Stimulated activated CD4-positive, alpha-beta T cell treated with anti-CD3 and anti-CD28 coated beads, Interleukin-2, amount 100 ng/mL, for 48 hours (primary cell): ENCODE measurements around the gene RAD54L.
"Not testable (repeated sequence)": the region's sequence is repeated elsewhere in the genome, so short reads cannot be mapped to it uniquely, and the experiment has no call there.

Source experiments
- DNase-seq, 2 donors: peaks; one replicate each; pipeline ENCODE4 v3.0.0-alpha.2; 2020

RAD54L gene

DNA sequence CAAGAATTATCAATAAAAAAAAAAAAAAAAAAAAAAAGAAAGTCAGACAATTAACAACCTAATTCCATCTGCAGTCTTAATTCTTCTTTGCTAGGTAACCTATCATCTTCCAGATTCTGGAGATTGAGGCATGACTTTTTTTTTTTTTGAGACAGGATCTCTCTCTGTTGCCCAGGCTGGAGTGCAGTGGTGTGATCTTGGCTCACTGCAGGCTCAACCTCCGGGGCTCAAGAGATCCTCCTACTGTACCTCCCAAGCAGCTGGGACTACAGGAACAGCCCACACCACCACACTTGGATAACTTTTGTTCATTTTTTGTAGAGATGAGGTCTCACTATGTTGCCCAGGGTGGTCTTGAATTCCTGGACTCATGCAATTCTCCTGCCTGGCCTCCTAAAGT is 4.6 kb upstream of the RAD54L start:
- no peak for DNase-seq

DNA sequence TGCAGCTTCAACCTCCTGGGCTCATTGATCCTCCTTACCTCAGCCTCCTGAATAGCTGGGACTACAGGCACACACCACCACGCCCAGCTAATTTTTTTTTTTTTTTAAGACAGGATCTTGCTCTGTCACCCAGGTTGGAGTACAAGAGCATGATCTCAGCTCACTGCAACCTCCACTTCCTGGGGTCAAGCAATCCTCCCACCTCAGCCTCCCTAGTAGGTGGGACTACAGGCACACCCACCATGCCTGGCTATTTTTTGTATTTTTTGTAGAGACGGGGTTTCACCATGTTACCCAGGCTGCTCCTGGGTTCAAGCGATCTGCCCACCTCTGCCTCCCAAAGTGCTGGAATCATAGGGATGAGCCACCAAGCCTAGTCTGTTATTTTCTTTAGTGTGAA is 3.7 kb upstream of the RAD54L start:
- not testable (repeated sequence) for DNase-seq

DNA sequence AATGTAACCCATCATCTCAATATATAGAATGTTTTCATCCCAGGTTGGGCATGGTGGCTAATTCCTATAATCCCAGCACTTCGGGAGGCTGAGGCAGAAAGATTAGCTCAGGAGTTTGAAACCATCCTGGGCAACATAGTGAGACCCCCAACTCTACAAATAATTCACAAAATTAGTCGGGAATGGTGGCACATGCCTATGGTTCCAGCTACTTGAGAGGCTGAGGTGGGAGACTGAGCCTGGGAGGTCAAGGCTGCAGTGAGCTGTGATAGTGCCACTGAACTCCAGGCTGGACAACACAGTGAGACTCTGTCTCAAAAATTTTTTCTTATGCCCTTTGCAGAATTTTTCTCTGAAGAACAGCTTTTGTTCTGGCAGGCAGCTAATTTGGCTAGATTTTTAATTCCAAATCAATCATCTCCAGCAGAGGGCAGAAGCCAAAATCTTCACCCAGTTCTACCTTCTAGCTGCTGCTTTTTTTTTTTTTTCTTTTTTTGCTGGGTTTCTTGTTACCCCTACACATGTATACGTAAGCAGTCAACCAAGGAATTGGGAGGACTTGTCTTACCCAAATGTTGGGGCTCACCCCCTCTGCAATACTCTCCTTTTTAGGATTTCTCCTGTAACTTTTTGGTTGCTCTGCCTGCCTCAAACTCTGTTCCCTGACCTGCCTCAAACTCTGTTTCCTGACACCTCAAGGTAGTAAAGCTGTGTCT is 2.7 kb upstream of the RAD54L start:
- DNase-seq, result no peak

DNA sequence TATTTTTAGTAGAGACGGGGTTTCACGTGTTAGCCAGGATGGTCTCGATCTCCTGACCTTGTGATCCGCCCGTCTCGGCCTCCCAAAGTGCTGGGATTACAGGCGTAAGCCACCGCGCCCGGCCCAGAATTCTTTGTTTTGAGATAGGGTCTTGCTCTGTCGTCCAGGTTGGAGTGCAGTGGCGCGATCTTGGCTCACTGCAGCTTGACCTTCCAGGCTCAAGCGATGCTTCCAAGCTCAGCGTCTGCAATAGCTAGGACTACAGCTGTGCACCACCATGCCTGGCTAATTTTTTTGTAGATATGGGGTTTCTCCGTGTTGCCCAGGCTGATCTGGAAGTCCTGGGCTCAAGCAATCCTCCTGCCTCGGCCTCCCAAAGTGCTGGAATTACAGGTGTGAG is 1.4 kb upstream of the RAD54L start:
- DNase-seq, result not testable (repeated sequence)

DNA sequence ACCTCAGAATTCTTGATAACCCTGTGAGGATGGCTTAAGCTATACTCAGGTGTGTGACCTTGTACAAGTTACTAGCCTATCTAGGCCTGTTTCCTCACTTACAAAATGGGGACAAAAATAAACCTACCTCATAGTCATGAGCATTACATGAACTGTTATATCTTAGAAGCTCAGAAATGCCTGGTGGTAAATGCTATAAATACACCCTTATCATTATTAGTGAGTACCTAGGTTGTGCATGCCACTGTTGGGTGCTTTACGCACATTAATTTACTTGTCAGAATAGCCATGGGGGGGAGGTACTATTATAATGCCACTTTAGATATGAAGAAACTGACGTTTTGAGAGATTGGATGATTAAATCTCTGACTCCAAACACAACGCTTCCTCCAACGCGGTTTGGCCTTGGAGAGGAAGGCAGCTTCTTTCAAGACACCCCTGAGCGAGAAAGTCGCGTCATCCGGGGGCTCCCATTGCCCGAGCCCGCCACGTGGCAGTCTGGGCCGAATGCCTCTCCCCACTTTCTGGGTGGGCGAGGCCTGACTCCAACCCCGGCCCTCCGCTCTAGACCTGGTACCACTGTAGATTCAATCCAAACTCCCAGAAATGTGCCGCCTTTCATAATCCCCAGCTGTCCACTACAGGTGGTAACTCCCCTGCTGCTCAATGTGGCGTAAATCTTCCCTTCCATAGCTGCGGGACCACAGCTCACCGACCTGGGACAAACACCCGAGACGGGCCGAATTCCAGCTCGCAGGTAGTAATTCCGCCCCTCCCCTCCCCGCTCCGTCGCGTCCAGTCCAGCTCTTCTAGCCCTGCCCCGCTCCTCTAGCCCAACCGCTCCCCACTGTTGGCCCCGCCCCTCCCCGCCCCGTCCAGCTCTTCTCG is 771 bp upstream of the RAD54L start:
- DNase-seq, result peak; percentile 38 to 56

DNA sequence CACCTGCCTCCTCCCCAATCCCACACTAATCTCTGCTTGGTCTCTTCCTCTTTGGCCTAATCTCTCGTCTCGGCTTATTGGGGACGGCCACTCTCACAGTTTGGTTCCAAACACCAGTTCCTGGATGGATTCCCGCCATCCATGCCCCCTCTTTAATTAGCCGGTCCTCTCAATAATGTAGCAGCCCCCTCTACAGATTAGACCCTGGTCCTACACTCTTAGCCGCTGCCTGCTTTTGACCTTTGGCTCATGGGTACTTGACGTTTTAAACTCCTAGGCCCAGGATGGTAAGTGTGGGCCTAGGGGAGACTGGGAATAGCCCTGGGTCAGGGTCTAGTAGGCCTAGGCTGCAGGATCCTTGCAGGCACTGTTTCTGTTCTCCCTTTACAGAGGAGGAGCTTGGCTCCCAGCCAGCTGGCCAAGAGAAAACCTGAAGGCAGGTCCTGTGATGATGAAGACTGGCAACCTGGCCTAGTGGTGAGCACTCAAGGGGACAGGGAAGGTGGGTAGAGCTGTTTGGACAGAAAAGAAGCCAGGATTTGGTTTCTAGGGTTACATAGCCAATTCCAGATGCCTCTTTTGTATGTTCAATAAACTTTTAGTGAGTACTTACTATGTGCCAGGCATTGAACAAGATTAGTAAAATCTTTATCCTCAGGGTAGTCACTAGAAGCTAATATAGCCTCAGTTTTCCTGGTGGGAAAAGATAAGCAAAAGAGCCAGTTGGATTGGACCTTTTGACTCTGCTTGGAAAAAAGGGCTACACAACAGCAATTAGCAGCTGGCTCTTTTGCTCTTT is 758 bp downstream of the RAD54L start:
- peak; percentile 26 to 43 for DNase-seq

DNA sequence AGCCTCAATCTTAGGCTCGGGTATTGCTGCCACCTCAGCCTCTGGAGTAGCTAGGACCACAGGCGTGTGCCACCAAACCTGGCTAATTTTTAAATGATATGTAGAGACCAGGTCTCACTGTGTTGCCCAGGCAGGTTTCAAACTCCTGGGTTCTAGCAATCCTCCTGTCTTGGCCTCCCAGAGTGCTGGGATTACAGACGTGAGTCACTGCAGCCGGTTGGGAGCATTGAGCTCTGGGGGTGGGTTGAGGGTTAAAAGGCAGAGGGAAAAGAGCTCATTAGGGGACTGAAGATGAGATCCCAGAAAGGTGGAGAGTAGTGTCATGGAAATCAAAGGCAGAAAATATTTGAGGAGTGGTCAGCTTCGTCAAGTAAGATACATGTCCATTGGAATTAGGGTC is 7.1 kb downstream of the RAD54L start:
- DNase-seq, result no peak

DNA sequence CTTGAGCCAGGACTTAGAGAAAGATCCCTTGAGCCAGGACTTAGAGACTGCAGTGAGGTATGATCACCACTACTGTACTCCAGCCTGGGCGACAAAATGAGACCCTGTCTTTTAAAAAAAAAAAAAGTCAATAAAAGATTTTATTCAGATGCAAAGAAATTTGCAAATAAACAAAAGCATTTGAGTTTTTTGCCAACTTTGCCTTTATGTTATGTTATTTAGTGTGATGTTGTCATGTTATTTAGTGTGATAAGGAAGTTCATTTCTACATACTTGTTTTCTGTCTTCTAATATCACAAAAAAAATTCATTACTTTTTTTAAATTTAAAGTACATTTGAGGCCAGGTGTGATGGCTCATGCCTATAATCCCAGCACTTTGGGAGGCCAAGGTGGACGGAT is 9.0 kb downstream of the RAD54L start:
- no peak for DNase-seq

DNA sequence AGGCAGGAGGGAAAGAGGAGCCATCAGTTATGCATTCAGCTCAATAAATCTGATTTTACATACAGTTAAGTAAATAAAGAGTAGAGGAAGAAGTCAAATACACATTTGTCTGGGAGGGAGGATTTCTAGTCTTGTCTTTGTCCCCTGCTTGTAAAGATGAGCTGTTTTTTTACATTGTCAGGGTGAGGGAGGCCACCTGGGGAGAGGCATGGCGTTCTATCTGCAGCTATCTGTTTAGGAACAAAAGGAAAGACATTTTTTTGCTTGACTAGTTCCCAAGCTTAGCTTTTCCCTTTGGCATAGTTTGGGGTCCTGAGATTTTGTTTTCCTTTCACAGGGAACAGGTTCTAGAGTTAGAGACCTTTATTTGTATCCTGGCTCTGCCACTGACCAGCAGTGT is 14.9 kb downstream of the RAD54L start:
- no peak for DNase-seq

DNA sequence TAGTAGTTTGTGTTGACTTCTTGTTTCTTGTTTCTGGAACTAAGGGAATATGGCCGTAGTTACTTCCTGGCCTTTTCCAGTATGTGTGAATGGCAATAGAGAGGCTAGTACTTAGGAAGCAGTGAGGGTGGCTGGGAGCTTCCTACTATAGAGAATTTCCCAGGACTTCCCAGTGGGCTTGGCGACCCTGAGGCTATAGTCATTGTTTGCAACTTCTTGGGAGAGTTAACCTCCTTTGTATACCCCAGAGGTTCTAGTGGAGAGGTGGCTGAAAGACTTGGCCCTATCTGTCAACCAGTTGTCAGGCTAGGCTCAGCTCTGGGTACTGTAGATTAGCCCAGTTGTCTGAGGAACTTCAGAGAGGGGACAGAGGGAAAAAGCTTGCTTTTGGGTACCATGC is 15.6 kb downstream of the RAD54L start:
- no peak for DNase-seq

DNA sequence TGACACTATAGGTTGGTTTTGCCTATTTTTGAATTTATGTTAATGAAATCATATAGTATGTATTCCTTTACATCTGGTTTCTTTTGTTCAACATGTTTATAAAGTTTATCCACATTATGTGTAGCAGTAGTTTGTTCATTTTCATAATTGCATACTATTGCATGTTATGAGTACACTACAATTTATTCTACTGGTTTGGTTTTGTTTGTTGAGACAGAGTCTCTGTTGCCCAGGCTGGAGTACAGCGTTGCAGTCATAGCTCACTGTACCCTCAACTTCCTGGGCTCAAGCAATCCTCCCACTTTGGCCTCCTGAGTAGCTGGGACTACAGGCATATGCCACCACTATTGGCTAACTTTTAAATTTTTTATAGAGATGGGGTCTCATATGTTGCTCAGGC is 21.0 kb downstream of the RAD54L start:
- no peak for DNase-seq

DNA sequence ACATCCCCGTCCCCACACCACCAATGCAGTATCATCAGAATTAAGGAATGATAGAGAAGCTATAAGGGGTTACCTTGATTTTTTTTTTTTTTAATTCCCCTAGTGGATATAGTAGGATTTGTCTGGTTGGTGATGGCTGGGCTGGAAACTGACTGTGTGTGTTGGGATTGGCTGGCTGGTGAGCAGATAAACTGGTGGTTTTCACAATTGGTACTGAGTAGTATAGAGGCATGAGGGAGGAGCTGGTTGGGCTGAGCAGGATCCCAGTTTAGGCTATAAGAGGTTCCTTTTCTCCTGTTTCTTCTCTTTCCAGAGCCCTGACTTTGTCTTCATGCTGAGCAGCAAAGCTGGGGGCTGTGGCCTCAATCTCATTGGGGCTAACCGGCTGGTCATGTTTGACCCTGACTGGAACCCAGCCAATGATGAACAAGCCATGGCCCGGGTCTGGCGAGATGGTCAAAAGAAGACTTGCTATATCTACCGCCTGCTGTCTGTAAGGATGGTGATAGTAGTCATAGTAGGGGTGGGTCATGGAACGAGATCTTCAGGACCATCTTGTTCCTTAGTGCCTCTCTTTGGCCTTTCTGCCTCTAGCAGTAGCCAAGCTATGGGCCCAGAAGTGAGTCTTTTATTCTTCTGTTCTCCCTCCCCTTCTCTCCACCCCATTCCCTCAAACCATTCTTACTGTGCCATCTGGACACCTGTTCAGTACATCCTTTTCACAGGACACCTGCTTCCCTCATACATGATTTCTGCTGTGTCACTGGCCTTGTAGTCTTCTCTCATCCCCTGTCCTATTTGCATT is 26.9 kb downstream of the RAD54L start:
- DNase-seq, result no peak

DNA sequence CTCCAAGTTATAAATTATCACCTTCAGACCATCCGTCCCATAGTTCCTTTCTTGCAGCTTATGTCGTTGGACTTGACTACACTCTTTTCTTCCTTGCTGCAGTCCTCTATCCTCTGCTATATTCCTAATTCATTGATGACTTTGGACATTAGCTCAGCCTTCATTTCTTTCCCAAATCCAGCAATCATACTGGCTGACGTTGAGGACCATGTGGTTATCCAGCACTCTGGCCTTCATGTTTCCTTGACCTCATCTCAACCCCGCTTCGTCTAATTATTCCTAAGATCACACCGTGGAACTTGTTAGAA is 27.4 kb downstream of the RAD54L start:
- no peak for DNase-seq

DNA sequence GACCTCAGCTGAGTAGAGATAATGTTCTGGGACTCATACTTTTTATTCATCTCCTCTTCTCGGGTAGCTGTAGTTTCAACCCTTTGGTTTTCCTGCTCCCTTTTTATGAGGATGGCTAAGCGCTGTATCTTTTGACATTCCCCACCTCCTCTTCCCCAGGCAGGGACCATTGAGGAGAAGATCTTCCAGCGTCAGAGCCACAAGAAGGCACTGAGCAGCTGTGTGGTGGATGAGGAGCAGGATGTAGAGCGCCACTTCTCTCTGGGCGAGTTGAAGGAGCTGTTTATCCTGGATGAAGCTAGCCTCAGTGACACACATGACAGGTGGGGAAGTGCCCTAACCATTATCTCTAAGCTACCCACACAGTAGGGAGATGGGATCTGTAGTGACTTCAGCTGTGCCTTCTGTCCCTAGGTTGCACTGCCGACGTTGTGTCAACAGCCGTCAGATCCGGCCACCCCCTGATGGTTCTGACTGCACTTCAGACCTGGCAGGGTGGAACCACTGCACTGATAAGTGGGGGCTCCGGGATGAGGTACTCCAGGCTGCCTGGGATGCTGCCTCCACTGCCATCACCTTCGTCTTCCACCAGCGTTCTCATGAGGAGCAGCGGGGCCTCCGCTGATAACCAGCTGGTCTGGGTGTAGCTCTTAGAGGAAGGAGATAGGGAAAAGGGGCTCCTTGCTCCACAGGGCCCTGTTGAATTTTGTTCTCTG is 30.3 kb downstream of the RAD54L start:
- no peak for DNase-seq

DNA sequence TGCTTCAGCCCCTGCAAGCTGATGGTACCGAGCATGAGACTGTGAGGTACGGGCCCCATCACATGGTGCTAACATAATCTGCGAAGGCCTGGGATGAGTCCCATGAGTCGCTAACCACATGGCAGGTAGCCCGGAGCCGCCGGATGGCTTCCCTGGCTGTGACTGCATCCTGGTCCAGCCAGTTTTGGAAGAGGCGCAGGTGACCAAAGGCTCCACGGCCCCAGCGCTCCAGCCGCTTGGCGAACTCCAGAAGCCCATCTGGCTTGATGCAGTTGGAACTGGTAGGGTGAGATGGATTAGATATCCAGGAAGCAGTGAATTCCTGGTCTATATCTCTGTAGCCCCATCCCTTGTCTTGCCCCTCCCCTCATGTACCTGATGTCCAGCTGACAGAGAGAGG is 31.2 kb downstream of the RAD54L start:
- DNase-seq, result no peak

DNA sequence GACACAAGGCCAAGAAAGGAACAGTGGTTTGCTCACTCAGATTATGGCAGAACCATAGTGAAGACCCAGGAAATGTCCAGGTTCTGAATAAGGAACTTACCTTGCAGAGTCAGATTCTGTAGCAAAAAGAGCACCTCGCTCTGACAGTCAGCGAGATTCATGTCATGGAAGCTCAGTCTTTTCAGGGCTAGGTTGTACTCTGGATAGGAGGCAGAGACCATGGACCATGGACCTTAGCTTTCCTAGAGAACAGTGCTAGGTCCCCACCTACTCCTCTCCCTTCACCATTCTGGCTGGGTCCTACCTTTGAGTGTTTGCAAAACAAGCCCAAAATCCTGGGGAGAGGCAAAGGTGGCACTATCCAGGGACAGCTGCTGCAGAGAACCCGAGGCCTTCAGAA is 32.5 kb downstream of the RAD54L start:
- no peak for DNase-seq

DNA sequence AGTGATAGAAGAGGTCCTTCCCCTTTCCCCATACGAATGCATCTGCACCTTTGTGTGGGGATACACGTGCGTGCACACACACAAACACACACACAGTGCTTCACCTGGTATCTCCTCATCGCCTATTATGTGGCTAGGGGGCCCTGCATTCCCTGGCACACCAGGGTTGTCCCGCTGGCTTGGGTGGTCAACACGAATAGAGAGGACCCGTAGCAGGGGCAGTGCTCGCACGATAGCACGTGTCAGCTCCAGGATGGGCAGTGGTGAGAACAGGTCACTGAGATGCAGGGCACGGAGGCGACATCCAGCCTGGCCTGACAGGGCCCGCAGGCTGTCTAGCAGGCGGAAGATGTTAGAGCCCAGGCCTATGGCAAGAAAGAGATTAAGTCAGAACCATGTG is 33.5 kb downstream of the RAD54L start:
- DNase-seq, result no peak

DNA sequence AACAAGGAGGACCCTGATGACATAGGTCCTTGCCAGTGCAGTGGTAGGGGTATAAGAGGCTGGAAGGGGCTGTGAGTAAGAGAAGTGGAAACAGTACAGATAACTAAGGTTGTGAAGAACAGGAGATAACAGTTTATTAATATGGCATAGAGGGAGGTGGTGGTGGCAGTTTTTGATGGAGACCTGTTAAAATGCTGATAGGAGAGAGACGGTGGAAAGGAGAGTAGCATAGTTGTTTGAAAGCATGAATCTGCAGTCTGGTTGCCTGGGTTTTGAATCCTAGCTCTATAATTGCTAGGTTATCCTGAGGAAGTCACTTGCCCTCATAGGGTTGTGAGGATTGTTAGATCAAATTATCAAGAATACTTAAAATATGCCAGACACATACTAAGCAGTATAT is 36.5 kb downstream of the RAD54L start:
- DNase-seq, result no peak

DNA sequence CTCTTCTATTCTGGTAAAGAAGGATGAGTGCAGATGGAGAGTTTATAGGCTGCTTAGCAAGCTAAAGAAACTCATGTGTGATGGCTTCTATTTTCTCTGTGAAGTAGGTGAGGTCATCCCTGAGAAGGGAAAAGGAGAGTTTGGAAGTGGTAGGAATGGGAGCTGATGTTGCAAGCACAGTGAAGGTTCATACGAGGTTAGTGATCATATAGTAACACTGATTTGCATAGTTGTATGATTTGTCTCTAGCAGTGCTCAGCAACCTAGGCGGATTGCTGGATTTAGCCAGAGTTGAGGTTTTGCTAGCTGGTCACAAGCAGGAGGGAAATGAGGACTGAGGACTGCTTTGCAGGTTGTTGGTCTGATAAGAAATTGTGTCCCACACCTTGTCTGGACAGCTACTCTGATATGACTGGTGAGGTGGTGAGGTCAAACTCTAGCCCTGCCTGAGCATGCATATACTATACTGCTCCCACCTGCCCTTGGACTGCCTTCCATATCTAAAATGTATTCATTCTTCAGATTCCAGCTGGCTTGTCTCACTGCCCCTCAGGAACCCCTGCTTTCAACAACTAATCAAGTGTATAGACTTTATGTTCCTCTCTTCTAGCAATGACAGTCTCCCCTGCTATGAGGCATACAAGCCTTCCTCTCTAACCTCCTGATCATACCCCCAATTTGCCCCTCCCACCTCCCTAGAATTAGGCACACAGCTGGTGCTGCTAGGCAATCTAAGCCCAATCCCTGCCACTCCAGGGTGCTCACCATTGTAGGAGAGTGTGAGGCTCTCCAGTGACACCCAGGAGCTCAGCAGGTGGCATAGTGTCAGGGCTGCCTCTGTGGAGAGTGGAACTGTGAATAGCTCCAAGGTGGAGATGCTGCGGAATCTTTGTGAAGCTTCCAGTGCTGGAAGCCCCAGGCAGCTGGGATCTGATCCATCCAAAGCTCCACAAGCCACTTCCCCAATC is 37.3 kb downstream of the RAD54L start:
- DNase-seq, result no peak

DNA sequence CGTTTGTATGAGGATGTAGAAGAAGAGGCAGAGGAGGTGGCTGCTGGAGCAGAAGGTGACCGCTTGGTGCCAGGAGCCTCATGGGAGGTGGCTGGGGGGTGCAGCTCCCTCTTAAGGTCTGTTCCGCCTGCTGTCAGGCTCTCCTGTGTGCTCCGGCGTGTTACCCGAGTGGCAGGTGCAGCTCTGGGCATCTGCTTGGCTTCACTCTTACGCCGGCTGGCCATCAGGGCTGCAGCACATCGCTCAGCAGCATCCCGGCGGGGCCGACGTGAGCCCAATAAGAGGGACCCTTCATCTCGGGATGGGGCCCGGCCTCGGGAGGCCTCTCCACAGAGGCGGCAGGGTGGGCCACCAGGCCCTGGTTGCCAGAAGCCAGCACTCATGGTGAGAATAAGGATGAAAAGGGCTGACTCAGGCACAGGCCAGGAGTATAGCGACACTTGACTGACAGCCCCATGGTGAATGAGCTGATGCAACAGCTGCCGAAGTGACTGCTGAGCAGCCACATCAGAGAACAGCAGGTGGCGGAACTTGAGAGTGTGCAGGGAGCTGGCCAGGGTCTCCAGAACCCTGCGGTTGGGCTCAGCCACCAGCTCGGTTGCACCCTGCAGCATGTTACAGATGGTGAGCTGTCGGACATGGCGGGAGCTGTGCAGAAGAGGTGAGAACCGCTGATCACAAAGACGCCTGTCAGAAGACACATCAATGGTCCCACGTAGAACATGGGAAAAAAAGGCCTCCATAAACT is 38.3 kb downstream of the RAD54L start:
- DNase-seq, result peak in 1 of 2 donors; percentile 25
